ENCODE results near the gene CYB5D1. TPM values are rescaled to one million over a fixed set of nuclear protein-coding genes. Genes with fewer than 3 reads are reported as not detected.
A peak's percentile ranks its signal among the peaks of the same experiment; 100 is the strongest.

The CYB5D1 gene
- total and polyA plus RNA-seq, 2 donors from 2014 or later, result 14.3 to 20.4 TPM

GRCh38 chr17:7842380-7843256 is 15.2 kb upstream of the CYB5D1 start:
- TF ChIP-seq CTCF (IDR thresholded peaks at IDR 0.05; ENCODE audit: borderline replicate concordance, extremely low read depth, insufficient read depth), result no peak
- Histone ChIP-seq H3K27ac (ENCODE audit: low read depth in 2 of 2, low read length in 2 of 2) (peak overlapping the region; percentile 97 to 99), H3K27me3 (ENCODE audit: control insufficient read depth, insufficient read depth, low read length) (no peaks in the 10 kb centered on the region), H3K36me3 (ENCODE audit: control insufficient read depth in 2 of 3, insufficient read depth in 3 of 3, low read length in 3 of 3) (peaks cover 0 to 12% (median 3%) of the 10 kb centered on the region in 3 donors), H3K9ac (ENCODE audit: low read length in 3 of 3) (peak overlapping the region; percentile 69 to 99 (median 71)), H3K9me3 (ENCODE audit: control insufficient read depth in 2 of 3, insufficient read depth in 1 of 3, low read length in 3 of 3) (no peaks in the 10 kb centered on the region), H3K4me1 (ENCODE audit: control insufficient read depth in 2 of 3, insufficient read depth in 2 of 3, low read depth in 1 of 3, low read length in 3 of 3) (peaks cover 7 to 36% (median 17%) of the 10 kb centered on the region in 3 donors), H3K4me3 (ENCODE audit: low read length in 3 of 3) (peak overlapping the region; percentile 75 to 94 (median 82))
- peak in 3 of 5 donors; percentile 47 to 93 (median 79) for DNase-seq
- intact Hi-C loops (cut with DNase I), result no loop called here
- no peak for FAIRE-seq

- FAIRE-seq, result no peak
Observed at GRCh38 chr17:7843257-7843535, 14.6 kb upstream of the CYB5D1 start.

GRCh38 chr17:7843536-7844291 is 14.1 kb upstream of the CYB5D1 start:
- Histone ChIP-seq H3K27ac (ENCODE audit: low read depth in 2 of 2, low read length in 2 of 2) (peak overlapping the region; percentile 97 to 99), H3K27me3 (ENCODE audit: control insufficient read depth, insufficient read depth, low read length) (no peaks in the 10 kb centered on the region), H3K4me3 (ENCODE audit: low read length in 3 of 3) (peak overlapping the region; percentile 75 to 94 (median 84)), H3K36me3 (ENCODE audit: control insufficient read depth in 2 of 3, insufficient read depth in 3 of 3, low read length in 3 of 3) (peaks cover 0 to 12% (median 3%) of the 10 kb centered on the region in 3 donors), H3K9me3 (ENCODE audit: control insufficient read depth in 2 of 3, insufficient read depth in 1 of 3, low read length in 3 of 3) (no peaks in the 10 kb centered on the region), H3K4me1 (ENCODE audit: control insufficient read depth in 2 of 3, insufficient read depth in 2 of 3, low read depth in 1 of 3, low read length in 3 of 3) (peaks cover 7 to 34% (median 13%) of the 10 kb centered on the region in 3 donors), H3K9ac (ENCODE audit: low read length in 3 of 3) (peak overlapping the region; percentile 69 to 99 (median 83))
- FAIRE-seq, result no peak
- no peak for TF ChIP-seq CTCF (IDR thresholded peaks at IDR 0.05; ENCODE audit: borderline replicate concordance, extremely low read depth, insufficient read depth)
- peak; percentile 85 to 95 (median 92) for DNase-seq
- intact Hi-C loops (cut with DNase I), result no loop called here

More at GRCh38 chr17:7843257-7843535, 14.6 kb upstream of the CYB5D1 start:
- Histone ChIP-seq H3K27ac (ENCODE audit: low read depth in 2 of 2, low read length in 2 of 2) (peak overlapping the region; percentile 97 to 99), H3K36me3 (ENCODE audit: control insufficient read depth in 2 of 3, insufficient read depth in 3 of 3, low read length in 3 of 3) (peaks cover 0 to 12% (median 3%) of the 10 kb centered on the region in 3 donors), H3K9me3 (ENCODE audit: control insufficient read depth in 2 of 3, insufficient read depth in 1 of 3, low read length in 3 of 3) (no peaks in the 10 kb centered on the region), H3K27me3 (ENCODE audit: control insufficient read depth, insufficient read depth, low read length) (no peaks in the 10 kb centered on the region), H3K4me1 (ENCODE audit: control insufficient read depth in 2 of 3, insufficient read depth in 2 of 3, low read depth in 1 of 3, low read length in 3 of 3) (peaks cover 7 to 36% (median 17%) of the 10 kb centered on the region in 3 donors), H3K4me3 (ENCODE audit: low read length in 3 of 3) (peak overlapping the region; percentile 75 to 94 (median 82)), H3K9ac (ENCODE audit: low read length in 3 of 3) (peak overlapping the region; percentile 68 to 99 (median 69))
- DNase-seq, result peak in 1 of 5 donors; percentile 76
- TF ChIP-seq CTCF (IDR thresholded peaks at IDR 0.05; ENCODE audit: borderline replicate concordance, extremely low read depth, insufficient read depth), result no peak
- intact Hi-C loops (cut with DNase I), result no loop called here
